HG03060 (cell line): ENCODE results near the gene VWF.

Experiments
- ATAC-seq: cut with Tn5 transposase; IDR thresholded peaks from one replicate; pipeline ENCODE4 v1.9.1; 2021; ENCODE audit warnings: low read depth, moderate number of reproducible peaks; ENCODE audit not compliant: unreplicated experiment

Gene VWF

GRCh38 chr12:6062757-6063735, 61.4 kb downstream of the VWF start:
- no peak for ATAC-seq

GRCh38 chr12:6062395-6062756, 62.1 kb downstream of the VWF start:
- no peak for ATAC-seq

- ATAC-seq = no peak
These were observed 62.8 kb downstream of the VWF start for GRCh38 chr12:6061660-6062059.

GRCh38 chr12:6059860-6060565, 64.5 kb downstream of the VWF start:
- no peak for ATAC-seq

GRCh38 chr12:6059221-6059620, 65.2 kb downstream of the VWF start:
- ATAC-seq = no peak

GRCh38 chr12:6058481-6059161, 65.8 kb downstream of the VWF start:
- no peak for ATAC-seq

GRCh38 chr12:6057700-6058099, 66.8 kb downstream of the VWF start:
- ATAC-seq = no peak

GRCh38 chr12:6056406-6057240, 67.8 kb downstream of the VWF start:
- ATAC-seq = no peak

GRCh38 chr12:6053541-6053940, 70.9 kb downstream of the VWF start:
- ATAC-seq = no peak

GRCh38 chr12:6052940-6053329, 71.5 kb downstream of the VWF start:
- no peak for ATAC-seq

GRCh38 chr12:6052206-6052939, 72.1 kb downstream of the VWF start:
- no peak for ATAC-seq

- no peak for ATAC-seq
These were observed 74.5 kb downstream of the VWF start for GRCh38 chr12:6049992-6050391.

GRCh38 chr12:6049587-6049986, 74.9 kb downstream of the VWF start:
- no peak for ATAC-seq

GRCh38 chr12:6047249-6048237, 76.9 kb downstream of the VWF start:
- ATAC-seq = no peak

GRCh38 chr12:6046511-6047180, 77.8 kb downstream of the VWF start:
- ATAC-seq = no peak

- ATAC-seq = no peak
These were observed 79.0 kb downstream of the VWF start for GRCh38 chr12:6045438-6045837.

- ATAC-seq = no peak
These were observed 80.4 kb downstream of the VWF start for GRCh38 chr12:6044082-6044481.

- no peak for ATAC-seq
These were observed 82.0 kb downstream of the VWF start for GRCh38 chr12:6042446-6042845.
